H1 (cell line): ENCODE results near the gene PIK3C2G. TPM values are rescaled to one million over a fixed set of nuclear protein-coding genes. Genes with fewer than 3 reads are reported as not detected.

Source experiments
- CTCF ChIA-PET: fragments of 300-600 bp; sonication (Branson Sonifier 250); formaldehyde crosslinking; loops from one replicate; lab custom pipeline; 2021; ENCODE audit not compliant: partially characterized antibody; lab: Charles Lee
- POLR2A ChIA-PET: fragments of 300-600 bp; sonication (Branson Sonifier 250); formaldehyde crosslinking; loops from one replicate; lab custom pipeline; 2021; ENCODE audit warnings: inconsistent platforms; ENCODE audit not compliant: partially characterized antibody; lab: Charles Lee
- DNase-seq, 2 experiments: peaks; one replicate each; pipeline versions ENCODE4 v3.0.0 to v3.0.0-alpha.2; 2010 to 2022; ENCODE audit warnings: low spot score in 2 of 2, low read depth in 1 of 2, mixed read lengths in 1 of 2
- FAIRE-seq: peaks from 2 replicates; lab custom pipeline; 2011; peaks lifted over from hg19 to GRCh38; lab: Jason Lieb, UNC
- H2AFZ ChIP-seq: 2 replicates; pipeline ENCODE4 v1.8.1; 2012; ENCODE audit warnings: low read length, inconsistent platforms
- H2AK5ac ChIP-seq: 2 replicates; pipeline ENCODE4 v1.6.1; 2013; ENCODE audit warnings: low read depth, low read length
- H2BK120ac ChIP-seq: replicated peaks from 2 replicates; pipeline ENCODE3; 2013; ENCODE audit warnings: low read depth, low read length, inconsistent platforms
- H2BK12ac ChIP-seq: 2 replicates; pipeline ENCODE4 v1.6.1; 2013; ENCODE audit warnings: low read depth, low read length
- H2BK15ac ChIP-seq: 2 replicates; pipeline ENCODE4 v1.6.1; 2013; ENCODE audit warnings: low read length
- H2BK20ac ChIP-seq: 2 replicates; pipeline ENCODE4 v1.6.1; 2013; ENCODE audit warnings: low read length
- H2BK5ac ChIP-seq: 2 replicates; pipeline ENCODE4 v1.6.1; 2013; ENCODE audit warnings: low read depth, low read length
- H3K14ac ChIP-seq: 2 replicates; pipeline ENCODE4 v1.6.1; 2013; ENCODE audit warnings: inconsistent platforms; ENCODE audit not compliant: insufficient read length
- H3K18ac ChIP-seq: 2 replicates; pipeline ENCODE4 v1.6.1; 2013; ENCODE audit warnings: low read length; ENCODE audit errors: extremely low read depth
- H3K23ac ChIP-seq: 2 replicates; pipeline ENCODE4 v1.6.1; 2013; ENCODE audit warnings: inconsistent platforms; ENCODE audit not compliant: insufficient read length
- H3K23me2 ChIP-seq: 2 replicates; pipeline ENCODE4 v1.6.1; 2013; ENCODE audit warnings: low read depth, low read length
- H3K27ac ChIP-seq: 2 replicates; pipeline ENCODE4 v1.6.1; 2011; ENCODE audit warnings: low read depth, low read length, inconsistent platforms
- H3K27me3 ChIP-seq, 4 experiments: replicated peaks in 1 of 4; 1 replicate in 1 of 4; 2 replicates in 3 of 4; pipeline versions ENCODE4 v1.6.1 to v1.8.1; 2011 to 2013; ENCODE audit warnings: low read length in 3 of 4, mild to moderate bottlenecking in 3 of 4, inconsistent platforms in 2 of 4, mixed read lengths in 2 of 4, moderate library complexity in 1 of 4; ENCODE audit not compliant: control insufficient read depth in 3 of 4, insufficient read depth in 3 of 4; ENCODE audit errors: extremely low read depth in 1 of 4
- H3K36me3 ChIP-seq, 4 experiments: 2 replicates each; pipeline versions ENCODE4 v1.6.1 to v1.8.1; 2011 to 2013; ENCODE audit warnings: mild to moderate bottlenecking in 4 of 4, low read length in 3 of 4, moderate library complexity in 2 of 4, control low read depth in 1 of 4, inconsistent platforms in 1 of 4; ENCODE audit not compliant: insufficient read depth in 4 of 4, control insufficient read depth in 2 of 4
- H3K4ac ChIP-seq: replicated peaks from 2 replicates; pipeline ENCODE3; 2013; ENCODE audit warnings: low read length, low read depth, mixed read lengths, inconsistent platforms; ENCODE audit not compliant: insufficient read length
- H3K4me1 ChIP-seq, 4 experiments: replicated peaks in 1 of 4; 1 replicate in 1 of 4; 2 replicates in 3 of 4; pipeline versions ENCODE4 v1.6.1 to v1.8.1; 2011 to 2013; ENCODE audit warnings: low read length in 3 of 4, inconsistent platforms in 2 of 4, mixed read lengths in 1 of 4; ENCODE audit not compliant: insufficient read depth in 4 of 4, control insufficient read depth in 3 of 4
- H3K4me2 ChIP-seq, 2 experiments: 2 replicates each; pipeline versions ENCODE4 v1.6.1 to v1.8.1; 2011 to 2013; ENCODE audit warnings: low read depth in 2 of 2, low read length in 2 of 2, control low read depth in 1 of 2, inconsistent platforms in 1 of 2, mild to moderate bottlenecking in 1 of 2; ENCODE audit not compliant: insufficient read depth in 1 of 2
- H3K4me3 ChIP-seq, 4 experiments: fragments of 200-600, 300-600 bp in 1 of 4; sonication (generic), shearing (Covaris generic), sonication (Bioruptor Twin) in 1 of 4; 2 replicates each; pipeline versions ENCODE4 v1.5.1 to v1.8.1; 2011 to 2016; ENCODE audit warnings: low read length in 4 of 4, low read depth in 3 of 4, control low read depth in 2 of 4, inconsistent platforms in 2 of 4, mild to moderate bottlenecking in 2 of 4, mixed read lengths in 1 of 4, moderate library complexity in 1 of 4; ENCODE audit not compliant: insufficient read depth in 2 of 4; ENCODE audit errors: extremely low read depth in 1 of 4
- H3K56ac ChIP-seq: replicated peaks from 2 replicates; pipeline ENCODE3; 2013; ENCODE audit warnings: low read depth, mild to moderate bottlenecking, mixed read lengths, low read length, inconsistent platforms; ENCODE audit not compliant: insufficient read length
- H3K79me1 ChIP-seq: 2 replicates; pipeline ENCODE4 v1.6.1; 2013; ENCODE audit warnings: low read depth, low read length, control low read depth
- H3K79me2 ChIP-seq, 2 experiments: 2 replicates each; pipeline versions ENCODE4 v1.6.1 to v1.8.1; 2012 to 2013; ENCODE audit warnings: low read length in 2 of 2, mild to moderate bottlenecking in 2 of 2, inconsistent platforms in 1 of 2; ENCODE audit not compliant: insufficient read depth in 2 of 2, control insufficient read depth in 1 of 2
- H3K9ac ChIP-seq, 4 experiments: replicated peaks in 1 of 4; 1 replicate in 1 of 4; 2 replicates in 3 of 4; pipeline versions ENCODE4 v1.6.1 to v1.8.1; 2011 to 2013; ENCODE audit warnings: low read depth in 3 of 4, low read length in 3 of 4, control low read depth in 2 of 4, mild to moderate bottlenecking in 2 of 4, moderate library complexity in 2 of 4, inconsistent platforms in 1 of 4; ENCODE audit errors: extremely low read depth in 1 of 4
- H3K9me3 ChIP-seq, 2 experiments: 2 replicates each; pipeline versions ENCODE4 v1.6.1 to v1.8.1; 2012 to 2013; ENCODE audit warnings: mild to moderate bottlenecking in 2 of 2, moderate library complexity in 2 of 2, control low read depth in 1 of 2, inconsistent platforms in 1 of 2, low read depth in 1 of 2, low read length in 1 of 2, mixed read lengths in 1 of 2; ENCODE audit not compliant: insufficient read depth in 2 of 2
- H4K20me1 ChIP-seq, 2 experiments: replicated peaks in 1 of 2; 2 replicates each; pipeline versions ENCODE3 to v1.8.1; 2011 to 2013; ENCODE audit warnings: inconsistent platforms in 2 of 2, low read length in 2 of 2, mild to moderate bottlenecking in 1 of 2; ENCODE audit not compliant: insufficient read depth in 2 of 2, control insufficient read depth in 1 of 2
- H4K5ac ChIP-seq: 2 replicates; pipeline ENCODE4 v1.6.1; 2013; ENCODE audit warnings: low read length, low read depth, mixed read lengths, inconsistent platforms; ENCODE audit not compliant: insufficient read length
- H4K8ac ChIP-seq: 2 replicates; pipeline ENCODE4 v1.8.0; 2013; ENCODE audit warnings: mild to moderate bottlenecking, moderate library complexity, low read length, inconsistent platforms; ENCODE audit not compliant: insufficient read depth; ENCODE audit errors: extremely low read depth
- H4K91ac ChIP-seq: replicated peaks from 2 replicates; pipeline ENCODE3; 2013; ENCODE audit warnings: low read length, mixed read lengths, inconsistent platforms; ENCODE audit not compliant: insufficient read length
- CTCF ChIP-seq, 3 experiments: IDR thresholded peaks; 1 replicate in 2 of 3; 2 replicates in 1 of 3; pipeline versions ENCODE4 v1.5.1 to v1.6.1; 2011; ENCODE audit warnings: low read length in 3 of 3, mild to moderate bottlenecking in 3 of 3, inconsistent platforms in 2 of 3, low read depth in 1 of 3, moderate library complexity in 1 of 3; ENCODE audit not compliant: insufficient read depth in 1 of 3; ENCODE audit errors: control extremely low read depth in 1 of 3
- KDM1A ChIP-seq: fragments of 200-600, 300-600 bp; sonication (generic); IDR thresholded peaks from 2 replicates; pipeline ENCODE4 v1.7.1; 2016; ENCODE audit warnings: mild to moderate bottlenecking, low read length, borderline replicate concordance
- MAFK ChIP-seq: IDR thresholded peaks from 2 replicates; pipeline ENCODE4 v1.6.1; 2012; ENCODE audit warnings: low read depth, mild to moderate bottlenecking, improper control_type of control experiment, low read length
- POLR2AphosphoS5 ChIP-seq: IDR thresholded peaks from 2 replicates; pipeline ENCODE4 v1.6.1; 2011; ENCODE audit warnings: low read depth, low read length
- POU5F1 ChIP-seq: IDR thresholded peaks from 2 replicates; pipeline ENCODE4 v1.6.1; 2011; ENCODE audit warnings: low read depth, mild to moderate bottlenecking, low read length, moderate library complexity
- SIN3A ChIP-seq, 2 experiments: IDR thresholded peaks in 1 of 2; conservative IDR thresholded peaks in 1 of 2; 2 replicates each; pipeline ENCODE4 v1.6.1; 2011 to 2012; ENCODE audit warnings: low read length in 2 of 2, improper control_type of control experiment in 1 of 2, low read depth in 1 of 2, mild to moderate bottlenecking in 1 of 2
- SP2 ChIP-seq: IDR thresholded peaks from 2 replicates; pipeline ENCODE4 v1.6.1; 2012; ENCODE audit warnings: mild to moderate bottlenecking, low read length, inconsistent platforms
- TAF1 ChIP-seq: IDR thresholded peaks from 2 replicates; pipeline ENCODE4 v1.6.1; 2011; ENCODE audit warnings: mild to moderate bottlenecking, low read depth, low read length
- TEAD4 ChIP-seq: IDR thresholded peaks from 2 replicates; pipeline ENCODE4 v1.6.1; 2012; ENCODE audit warnings: low read depth, low read length, inconsistent platforms, mixed read lengths
- USF2 ChIP-seq: IDR thresholded peaks from 2 replicates; pipeline ENCODE4 v1.6.1; 2011; ENCODE audit warnings: low read length, improper control_type of control experiment
- ZNF274 ChIP-seq: IDR thresholded peaks from 2 replicates; pipeline ENCODE4 v1.7.0; 2012; ENCODE audit warnings: low read length, borderline replicate concordance; ENCODE audit errors: extremely low read depth
- WGBS, 2 experiments: shearing (Covaris generic) in 1 of 2; methylation state at CpG; one replicate each; pipeline versions ENCODE4 v1.1.6 to v1.1.7; 2013 to 2015; ENCODE audit warnings: low lambda C conversion rate in 2 of 2, mixed read lengths in 2 of 2, inconsistent platforms in 1 of 2, low coverage in 1 of 2, missing lambda C conversion rate in 1 of 2; ENCODE audit not compliant: insufficient replicate concordance in 2 of 2, insufficient coverage in 1 of 2, insufficient read length in 1 of 2; ENCODE audit errors: extremely low coverage in 1 of 2, missing lambda C conversion rate in 1 of 2; 5-methylcytosine and 5-hydroxymethylcytosine counted together
- polyA plus RNA-seq, 7 experiments: library from polyadenylated mRNA; depleted of rRNA in 3 of 7; stranded (reverse) in 5 of 7; unstranded in 2 of 7; fragments of >200 nt in 5 of 7; fragments of 200-250 nt in 2 of 7; gene quantifications; 1 replicate in 5 of 7; 2 replicates in 1 of 7; 4 replicates in 1 of 7; pipeline versions ENCODE4 v1.2.1 to v1.2.3, GENCODE V29; 2011 to 2013; ENCODE audit warnings: missing spikeins in 2 of 7, mixed read lengths in 2 of 7
- total RNA-seq: library from RNA; stranded (reverse); fragmentation: NEBNext Ultra II Directional; extraction: Animal tissue kit (Norgen Biotek cat#: 25700); gene quantifications from 2 replicates; pipeline ENCODE4 v1.2.1, GENCODE V29; 2021

The PIK3C2G gene
- total and polyA plus RNA-seq, 2 of the 8 experiments (the other 6 are each of a cell fraction or from before 2014, with no cell fraction given) = not detected

- H2BK15ac ChIP-seq = no peak overlapping the region
- CTCF ChIA-PET = interaction anchor here (0.9 to 1.0 kb wide), 2 partner anchors 77 to 102 kb away, joined by 3 to 4 read pairs; no protein-coding TSS in a partner anchor
- H2AFZ ChIP-seq = no peak overlapping the region
- H4K20me1 ChIP-seq = no peaks in the 10 kb centered on the region
- no peaks in the 10 kb centered on the region for H3K9me3 ChIP-seq
- FAIRE-seq (no peak), DNase-seq (no peak)
- no peak overlapping the region for H3K56ac ChIP-seq
- H3K27ac ChIP-seq = no peak overlapping the region
- no peak overlapping the region for H3K9ac ChIP-seq
- no peak overlapping the region for H3K23ac ChIP-seq
- POLR2A ChIA-PET = no interaction called here
- H3K27me3 ChIP-seq = peaks cover 0 to 1% (median 0%) of the 10 kb centered on the region in 4 experiments; a peak in 1 of 7 replicates
- no peaks in the 10 kb centered on the region for H3K79me1 ChIP-seq
- no peaks in the 10 kb centered on the region for H3K4me1 ChIP-seq
- no peak overlapping the region for H3K18ac ChIP-seq
- no peak overlapping the region for H3K4me3 ChIP-seq
- no peak overlapping the region for H3K4ac ChIP-seq
- no peaks in the 10 kb centered on the region; the same call in 1 of the 2 replicates for H3K23me2 ChIP-seq
- H3K14ac ChIP-seq = no peak overlapping the region
- no peak overlapping the region for H4K91ac ChIP-seq
- H2AK5ac ChIP-seq = no peak overlapping the region
- no peak overlapping the region for H2BK12ac ChIP-seq
- no peak overlapping the region for H4K8ac ChIP-seq
- WGBS, 2 experiments = 84% methylated on average over 1 of the region's 1 CpG; no CpG with 5 or more reads in 1 of the 2 experiments
- no peaks in the 10 kb centered on the region for H3K36me3 ChIP-seq
- H2BK120ac ChIP-seq = no peak overlapping the region
- no peak overlapping the region for H2BK20ac ChIP-seq
- no peak overlapping the region for H2BK5ac ChIP-seq
- H4K5ac ChIP-seq = no peak overlapping the region
- H3K79me2 ChIP-seq = no peaks in the 10 kb centered on the region
- H3K4me2 ChIP-seq = no peak overlapping the region
- TF ChIP-seq MAFK (no peak), POLR2AphosphoS5 (no peak), USF2 (no peak), ZNF274 (no peak), SIN3A (conservative IDR thresholded peaks at IDR 0.05 in 1 of 2, IDR thresholded peaks at IDR 0.05 in 1 of 2; ENCODE audit: low read depth in 1 of 2, low read length in 2 of 2) (no peak), POU5F1 (no peak), CTCF (IDR thresholded peaks at IDR 0.05; ENCODE audit: control extremely low read depth in 1 of 3, insufficient read depth in 1 of 3, low read depth in 1 of 3, low read length in 3 of 3) (no peak), TEAD4 (no peak), KDM1A (no peak), SP2 (no peak), TAF1 (no peak)
These were observed 43.4 kb upstream of the PIK3C2G start for GRCh38 chr12:18217966-18218365.
